CD4-positive, alpha-beta T cell treated with Interleukin-15 for 4 hours (primary cell): Measurements from ENCODE around the gene DENND1B.

Experiments
- DNase-seq: peaks from one replicate; pipeline ENCODE4 v3.0.0-alpha.2; 2020; ENCODE audit warnings: low spot score

DENND1B gene, protein sequence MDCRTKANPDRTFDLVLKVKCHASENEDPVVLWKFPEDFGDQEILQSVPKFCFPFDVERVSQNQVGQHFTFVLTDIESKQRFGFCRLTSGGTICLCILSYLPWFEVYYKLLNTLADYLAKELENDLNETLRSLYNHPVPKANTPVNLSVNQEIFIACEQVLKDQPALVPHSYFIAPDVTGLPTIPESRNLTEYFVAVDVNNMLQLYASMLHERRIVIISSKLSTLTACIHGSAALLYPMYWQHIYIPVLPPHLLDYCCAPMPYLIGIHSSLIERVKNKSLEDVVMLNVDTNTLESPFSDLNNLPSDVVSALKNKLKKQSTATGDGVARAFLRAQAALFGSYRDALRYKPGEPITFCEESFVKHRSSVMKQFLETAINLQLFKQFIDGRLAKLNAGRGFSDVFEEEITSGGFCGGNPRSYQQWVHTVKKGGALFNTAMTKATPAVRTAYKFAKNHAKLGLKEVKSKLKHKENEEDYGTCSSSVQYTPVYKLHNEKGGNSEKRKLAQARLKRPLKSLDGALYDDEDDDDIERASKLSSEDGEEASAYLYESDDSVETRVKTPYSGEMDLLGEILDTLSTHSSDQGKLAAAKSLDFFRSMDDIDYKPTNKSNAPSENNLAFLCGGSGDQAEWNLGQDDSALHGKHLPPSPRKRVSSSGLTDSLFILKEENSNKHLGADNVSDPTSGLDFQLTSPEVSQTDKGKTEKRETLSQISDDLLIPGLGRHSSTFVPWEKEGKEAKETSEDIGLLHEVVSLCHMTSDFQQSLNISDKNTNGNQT

DNA sequence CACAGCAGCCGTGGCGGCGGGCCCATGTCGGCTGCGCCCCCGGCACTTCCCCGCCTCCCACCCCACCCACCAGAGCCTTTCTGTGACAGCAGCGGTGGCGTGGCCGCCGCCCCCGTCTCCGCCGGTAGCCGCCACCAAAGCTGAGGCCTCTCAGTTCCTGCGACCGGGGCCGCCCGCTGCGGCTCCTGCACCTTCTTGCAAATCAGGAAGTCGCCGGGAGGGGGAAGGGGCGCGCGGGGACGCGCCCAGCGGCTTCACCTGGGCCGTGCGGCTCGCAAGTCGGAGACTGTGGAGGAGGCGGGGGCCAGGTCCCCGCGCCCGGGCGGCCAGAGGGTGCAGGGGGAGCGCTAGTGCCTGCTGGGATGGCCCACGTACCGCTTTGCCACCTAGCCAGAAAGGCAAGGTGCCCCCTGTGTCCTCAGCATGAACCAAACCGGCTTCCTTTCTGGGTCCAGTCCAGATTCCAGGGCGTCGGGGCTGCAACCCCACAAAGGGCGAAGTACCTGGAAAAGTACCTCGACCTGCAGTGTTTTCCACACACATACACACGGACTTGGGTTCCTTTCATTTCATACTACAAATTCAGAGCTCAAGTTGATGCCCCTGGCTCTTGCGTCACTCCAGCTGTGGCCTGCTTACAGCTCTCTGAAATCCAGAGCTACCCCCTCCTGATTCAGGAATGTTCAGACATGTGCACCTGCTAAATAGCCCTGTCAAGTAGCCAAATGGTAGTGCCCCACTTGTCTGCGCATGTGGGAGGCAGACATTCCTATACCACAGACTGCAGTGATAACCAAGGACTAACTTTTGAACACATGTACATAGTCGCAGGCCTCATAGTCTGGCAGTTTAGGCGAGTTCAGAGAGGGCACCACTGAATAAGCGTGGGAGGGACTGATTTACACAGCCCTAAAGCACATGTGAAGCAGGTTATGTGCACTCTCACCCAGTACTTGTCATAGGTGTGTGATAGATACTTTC is at the start of gene DENND1B:
Gene DENND1B (minus strand): TSS at position 199 of the 981 bp plus-strand sequence. CDS start 325 bp downstream, outside the sequence.
- peak; percentile 76 for DNase-seq

DNA sequence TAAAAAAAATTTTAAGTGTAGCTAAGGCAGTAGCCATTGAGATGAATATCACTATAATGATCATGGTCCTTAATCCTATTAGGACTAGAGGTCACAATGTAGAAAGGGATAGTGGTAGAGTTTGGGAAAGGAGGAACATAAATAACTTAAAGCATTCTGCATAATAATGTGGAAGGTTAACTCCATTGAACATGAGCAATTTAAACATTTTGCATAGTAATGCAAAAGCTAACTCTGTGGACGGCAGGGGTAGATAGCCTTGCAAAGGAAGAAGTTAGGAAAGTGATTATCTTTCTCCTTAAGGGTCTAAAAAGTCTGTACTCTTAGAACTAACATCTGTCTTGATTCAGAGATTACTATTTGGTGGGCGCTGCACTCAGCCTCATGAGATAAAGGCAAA is 39.0 kb upstream of the DENND1B start:
- no peak for DNase-seq

DNA sequence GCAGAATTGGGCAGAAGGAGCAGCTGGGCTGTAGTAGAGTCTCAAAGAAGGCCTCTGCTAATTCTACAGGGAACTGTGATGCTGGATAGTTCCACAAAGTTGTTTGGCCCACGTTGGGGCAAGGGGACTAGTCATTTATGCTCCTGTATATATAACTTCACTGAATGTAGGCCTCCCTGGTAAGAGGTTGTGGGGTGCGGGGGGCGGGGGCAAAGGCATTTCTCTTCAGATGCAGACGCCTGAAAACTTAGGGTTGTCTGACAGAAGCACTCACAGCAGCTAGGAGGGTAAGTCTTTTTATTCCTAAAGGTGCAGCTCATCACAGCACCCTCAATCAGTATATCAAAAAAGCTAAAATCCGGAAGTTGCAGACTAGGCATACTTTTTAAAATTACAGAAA is 38.5 kb upstream of the DENND1B start:
- DNase-seq, result no peak

DNA sequence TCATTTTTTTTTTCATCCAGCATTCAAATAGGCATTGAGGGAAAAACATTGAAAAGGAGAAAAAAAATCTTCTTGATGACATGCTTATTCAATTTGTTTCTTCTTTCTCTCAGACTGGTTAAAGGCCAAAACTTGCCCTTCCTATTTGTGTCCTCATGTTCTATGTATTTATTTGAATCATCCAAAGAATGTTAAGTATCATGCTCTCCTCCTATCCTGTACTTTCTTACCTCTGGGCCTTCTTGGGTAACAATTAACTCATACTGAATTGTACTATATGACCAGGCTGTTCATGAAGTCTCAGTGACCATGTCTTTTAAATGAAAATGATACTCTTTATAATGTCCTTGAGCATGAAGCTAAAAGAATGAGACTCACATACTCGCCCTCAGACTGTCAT is 36.5 kb upstream of the DENND1B start:
- no peak for DNase-seq

DNA sequence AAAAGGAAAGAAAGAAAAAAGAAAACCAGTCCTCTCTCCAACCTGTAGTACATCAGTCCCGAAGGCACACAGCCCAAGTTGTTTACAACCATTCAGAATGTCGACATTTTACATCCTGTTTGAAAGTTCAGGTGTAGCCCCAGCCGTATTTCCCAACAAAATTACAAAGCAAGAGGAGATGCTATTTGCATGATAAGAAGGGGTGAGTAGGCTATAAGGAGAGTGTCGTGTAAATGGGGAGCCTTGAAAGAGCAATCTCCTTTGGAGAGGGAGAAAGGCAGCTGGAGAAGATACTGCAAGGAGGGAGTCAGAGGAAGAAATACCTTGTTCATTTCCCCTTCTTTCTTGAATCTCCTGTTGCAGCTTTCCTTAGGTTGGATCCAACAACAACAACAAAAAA is 35.5 kb upstream of the DENND1B start:
- no peak for DNase-seq

DNA sequence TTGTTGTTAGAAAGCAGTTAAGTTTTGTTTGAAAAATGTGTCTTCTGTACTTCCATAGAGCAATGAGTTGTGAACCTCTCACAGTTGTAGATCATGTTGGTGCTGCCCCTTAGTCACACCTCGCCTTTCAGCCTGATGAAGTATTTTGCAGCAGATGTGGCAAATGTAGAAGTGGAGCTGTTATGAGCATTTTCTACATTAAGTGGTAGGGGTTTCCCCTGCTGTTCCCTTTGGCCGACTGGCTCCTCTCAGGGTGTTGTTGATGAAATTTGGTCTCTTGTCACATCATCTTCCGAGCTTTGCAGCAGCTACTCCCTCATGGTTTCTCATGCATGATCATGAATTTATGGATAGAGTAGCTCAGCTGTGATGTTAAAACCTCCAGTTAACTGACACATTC is 33.6 kb upstream of the DENND1B start:
- DNase-seq, result no peak

DNA sequence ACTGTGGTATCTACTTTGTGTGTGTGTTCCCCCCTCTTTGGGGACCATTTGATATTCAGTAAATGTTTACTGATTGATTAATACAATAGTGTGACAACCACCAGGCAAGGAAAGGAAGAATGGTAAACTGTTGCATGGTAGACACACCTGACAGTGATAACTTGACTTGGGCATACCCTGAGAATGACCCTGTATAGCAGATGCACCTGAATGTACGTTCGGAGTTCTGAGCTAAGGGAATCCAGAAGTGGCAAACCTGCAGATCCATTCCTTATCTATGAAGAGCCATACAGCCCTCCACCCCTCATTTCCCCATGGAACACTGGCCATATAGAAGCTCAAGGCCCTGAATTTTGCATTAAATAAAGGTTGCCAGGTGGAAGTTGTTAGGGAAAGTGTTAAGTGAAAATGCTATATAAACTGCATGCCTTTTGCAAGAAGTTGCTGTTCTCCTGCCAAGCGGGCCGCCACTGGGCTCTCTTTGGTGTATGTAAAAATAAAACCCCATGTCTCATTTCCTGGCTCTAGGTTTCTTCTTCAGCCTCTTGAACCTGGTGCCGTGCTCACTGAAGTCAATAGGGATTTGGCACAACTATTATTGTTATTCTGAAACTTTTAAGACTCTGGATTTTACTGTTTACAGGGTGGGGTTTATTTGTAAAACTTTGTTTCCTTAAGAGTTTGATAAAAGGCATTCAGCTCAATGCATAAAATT is 32.6 kb upstream of the DENND1B start:
- DNase-seq, result no peak

DNA sequence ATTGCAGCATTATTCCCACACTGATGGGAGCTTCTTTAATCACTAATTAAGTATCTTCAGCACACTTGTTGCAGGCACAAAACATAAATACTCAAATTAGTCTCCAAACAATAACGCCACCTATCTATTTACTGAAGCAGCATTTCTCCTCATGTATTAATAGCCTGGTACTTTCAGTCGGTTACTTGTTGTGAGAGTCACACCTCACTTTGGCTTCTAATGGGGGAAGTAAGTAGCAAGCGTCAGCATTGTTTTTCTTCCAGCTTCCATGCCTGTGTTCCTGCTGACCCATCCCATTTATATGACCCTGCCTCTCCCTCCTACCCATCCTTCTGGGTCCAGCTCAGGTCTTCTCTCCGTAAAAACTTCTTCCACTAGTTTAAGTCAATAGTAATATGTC is 31.9 kb upstream of the DENND1B start:
- DNase-seq, result no peak

DNA sequence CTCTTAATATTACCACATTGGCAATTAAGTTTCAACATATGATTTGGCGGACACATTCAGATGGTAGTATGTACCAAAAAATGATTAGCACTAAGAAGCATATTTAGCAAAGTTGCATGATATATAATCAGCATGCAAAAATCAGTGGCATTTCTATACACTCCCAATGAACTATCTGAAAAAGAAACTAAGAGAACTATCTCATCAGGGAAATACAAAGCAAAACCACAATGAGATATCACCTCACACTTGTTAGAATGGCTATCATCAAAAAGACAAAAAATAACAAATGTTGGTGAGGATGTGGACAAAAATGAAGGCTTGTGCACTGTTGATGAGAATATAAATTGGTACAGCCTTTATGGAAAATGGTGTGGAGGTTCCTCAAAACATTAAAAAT is 31.4 kb upstream of the DENND1B start:
- no peak for DNase-seq

DNA sequence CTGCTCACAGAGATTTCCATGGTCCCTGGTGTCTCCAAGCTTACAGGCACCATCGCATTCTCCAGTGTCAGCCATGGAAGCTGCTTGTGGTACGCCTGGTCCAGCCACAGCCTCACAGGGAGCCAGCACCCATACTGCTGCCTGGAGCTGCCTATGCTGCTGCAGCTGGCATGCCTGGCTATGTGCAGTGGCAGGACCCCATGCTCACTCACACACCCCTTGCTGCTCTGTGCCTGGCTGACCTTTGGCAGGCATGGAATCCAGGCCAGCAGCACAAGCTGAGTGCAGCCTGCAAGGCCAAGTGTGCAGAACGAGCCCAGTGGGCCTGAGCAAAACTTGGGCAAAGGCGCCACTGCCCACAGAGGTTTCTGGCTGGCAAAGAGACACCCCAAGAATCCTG is 26.4 kb upstream of the DENND1B start:
- DNase-seq, result no peak

DNA sequence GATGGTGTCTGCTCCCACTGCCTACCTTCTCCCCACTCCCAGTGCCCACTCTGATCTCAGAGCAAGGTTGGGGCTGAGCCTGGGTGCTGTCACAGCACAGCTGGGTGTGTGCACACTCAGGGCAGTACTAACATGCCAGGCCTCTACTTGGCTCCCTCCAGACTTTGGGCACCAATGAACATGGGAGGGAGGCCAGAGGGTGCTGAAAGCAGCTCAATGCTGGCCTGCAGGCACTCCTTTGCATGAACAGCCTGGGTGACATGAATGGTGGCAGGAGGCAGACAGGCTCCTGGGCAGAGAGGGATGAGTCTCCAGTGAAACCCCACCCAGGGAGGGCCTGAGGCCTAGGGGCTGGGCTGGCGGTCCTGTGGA is 25.8 kb upstream of the DENND1B start:
- no peak for DNase-seq

DNA sequence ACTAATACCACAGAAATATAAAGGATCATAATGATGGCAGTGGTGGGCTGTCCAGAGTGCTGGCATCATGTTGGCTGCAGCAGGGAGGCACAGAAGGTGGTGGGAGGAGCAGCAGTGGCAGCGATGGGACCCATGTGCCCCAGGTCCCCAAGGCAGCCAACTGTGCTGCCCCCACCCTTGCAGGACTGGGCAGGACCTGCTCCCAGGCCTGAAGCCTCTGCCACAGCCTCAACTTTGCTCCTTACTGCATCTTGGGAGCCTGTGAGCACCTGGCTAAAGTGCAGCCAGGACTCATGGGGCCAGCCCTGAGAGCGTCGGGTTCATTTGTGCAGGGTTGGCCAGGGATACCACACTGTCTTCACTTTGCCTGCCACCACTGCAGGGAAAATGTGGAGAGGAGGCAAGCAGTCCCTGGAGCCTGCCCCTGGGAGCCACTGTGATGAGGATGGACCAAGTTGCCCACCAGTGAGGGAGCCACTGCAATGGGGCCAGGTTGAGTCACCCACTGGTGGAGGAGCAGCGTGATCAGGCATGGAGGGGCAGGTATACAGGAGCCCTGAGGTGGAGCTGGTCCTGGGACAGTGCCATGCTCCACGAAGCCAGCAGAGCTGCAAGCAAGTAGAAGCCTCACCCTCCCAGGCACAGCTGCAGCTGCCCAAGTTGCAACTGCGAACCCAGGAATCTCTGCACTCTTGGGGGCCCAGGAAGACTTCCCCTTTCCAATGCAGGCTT is 25.3 kb upstream of the DENND1B start:
- no peak for DNase-seq

DNA sequence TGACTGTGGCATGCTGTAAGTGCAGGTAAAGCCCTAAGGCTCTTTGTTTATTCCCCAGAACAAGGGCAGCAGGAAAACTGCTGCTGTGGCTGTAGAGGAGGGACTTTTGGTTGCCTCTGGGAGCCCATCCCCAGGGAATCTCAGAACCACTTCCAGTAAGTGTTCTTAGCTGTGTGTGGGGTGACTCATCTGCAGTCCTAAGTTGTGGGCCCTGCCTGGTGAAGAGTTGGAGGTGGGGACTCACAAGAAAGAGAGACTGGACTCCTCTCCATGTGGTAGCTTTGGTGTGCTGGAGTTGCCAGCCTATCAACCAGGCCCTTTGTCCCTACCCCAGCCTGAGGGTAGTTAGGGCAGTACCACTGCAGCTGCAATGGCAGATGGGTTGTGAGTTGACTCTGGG is 24.0 kb upstream of the DENND1B start:
- no peak for DNase-seq

DNA sequence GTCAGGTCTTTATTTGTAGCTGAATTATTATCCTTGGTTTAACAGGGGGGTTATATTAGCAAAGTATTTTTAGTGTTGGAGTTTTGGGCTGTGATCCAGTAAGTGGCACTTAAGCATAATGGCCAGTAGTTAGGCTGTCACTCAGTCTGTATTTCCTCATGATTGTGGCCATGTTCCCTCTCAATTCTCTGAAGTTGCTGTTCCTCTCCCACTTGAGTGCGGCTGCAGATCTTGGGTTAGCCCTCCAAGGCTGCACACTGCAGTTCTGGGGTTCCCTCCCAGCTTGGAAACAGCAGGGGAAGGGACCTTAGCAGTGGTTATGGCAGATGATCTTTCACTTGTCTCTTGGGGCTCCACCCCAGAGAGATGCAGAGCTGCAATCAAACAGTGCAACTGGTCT is 23.2 kb upstream of the DENND1B start:
- no peak for DNase-seq

DNA sequence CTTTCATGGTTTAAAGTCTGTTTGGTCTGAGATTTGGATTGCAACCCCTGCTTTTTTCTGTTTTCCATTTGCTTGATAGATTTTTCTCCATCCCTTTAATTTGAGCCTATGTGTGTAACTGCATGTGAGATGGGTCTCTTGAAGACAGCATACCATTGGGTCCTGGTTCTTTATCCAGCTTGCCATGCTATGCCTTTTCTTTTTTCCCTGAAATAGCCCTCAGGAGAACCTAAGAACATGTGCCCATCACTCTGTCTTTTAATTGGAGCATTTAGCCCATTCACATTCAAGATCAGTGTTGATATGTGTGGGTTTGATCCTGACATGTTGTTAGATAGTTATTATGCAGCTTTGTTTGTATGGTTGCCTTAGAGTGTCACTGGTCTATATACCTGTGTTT is 21.7 kb upstream of the DENND1B start:
- DNase-seq, result no peak

DNA sequence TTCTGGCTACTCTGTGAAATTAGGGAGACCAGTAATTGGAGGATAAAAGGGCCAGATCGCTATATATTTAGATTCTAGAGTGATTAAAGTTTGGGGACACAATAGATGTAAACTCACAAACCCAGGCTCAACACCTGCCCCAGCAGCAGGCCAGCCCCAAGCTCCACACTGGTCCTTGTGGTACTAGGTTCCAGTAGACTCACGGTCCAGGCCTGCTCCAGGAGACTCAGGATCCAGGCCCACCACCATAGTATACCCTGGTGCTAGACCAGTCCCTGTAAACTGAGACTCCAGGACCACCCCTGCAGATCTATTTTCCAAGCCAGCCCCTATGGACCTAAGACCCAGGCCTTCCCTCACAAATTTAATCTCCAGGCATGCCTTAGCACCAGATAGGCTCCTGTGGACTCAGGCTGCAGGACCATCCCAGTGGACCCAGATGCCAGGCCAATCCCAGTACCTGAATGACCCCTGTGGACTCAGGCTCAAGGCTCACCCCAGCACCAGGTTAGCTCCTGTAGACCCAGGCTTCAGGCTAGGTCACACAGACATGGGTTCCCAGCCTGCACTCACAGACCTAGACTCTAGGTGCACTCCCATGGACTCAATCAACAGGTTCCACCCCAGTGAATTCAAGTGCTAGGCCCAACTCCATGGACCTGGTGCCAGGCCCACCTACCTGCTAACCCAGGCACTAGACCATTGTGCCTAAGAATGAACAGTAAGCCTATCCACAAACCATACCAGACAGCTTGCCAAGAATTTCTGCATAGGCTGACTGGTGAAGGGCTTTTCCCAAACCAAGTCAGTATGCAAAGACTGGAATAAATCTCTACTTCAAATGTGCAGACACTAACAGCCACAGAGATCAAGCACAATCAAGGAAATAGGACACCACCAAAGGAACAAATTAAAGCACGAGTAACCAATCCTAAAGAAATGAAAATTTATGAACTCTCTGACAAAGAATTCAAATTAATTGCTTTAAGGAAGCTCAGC is 13.8 kb upstream of the DENND1B start:
- DNase-seq, result no peak

DNA sequence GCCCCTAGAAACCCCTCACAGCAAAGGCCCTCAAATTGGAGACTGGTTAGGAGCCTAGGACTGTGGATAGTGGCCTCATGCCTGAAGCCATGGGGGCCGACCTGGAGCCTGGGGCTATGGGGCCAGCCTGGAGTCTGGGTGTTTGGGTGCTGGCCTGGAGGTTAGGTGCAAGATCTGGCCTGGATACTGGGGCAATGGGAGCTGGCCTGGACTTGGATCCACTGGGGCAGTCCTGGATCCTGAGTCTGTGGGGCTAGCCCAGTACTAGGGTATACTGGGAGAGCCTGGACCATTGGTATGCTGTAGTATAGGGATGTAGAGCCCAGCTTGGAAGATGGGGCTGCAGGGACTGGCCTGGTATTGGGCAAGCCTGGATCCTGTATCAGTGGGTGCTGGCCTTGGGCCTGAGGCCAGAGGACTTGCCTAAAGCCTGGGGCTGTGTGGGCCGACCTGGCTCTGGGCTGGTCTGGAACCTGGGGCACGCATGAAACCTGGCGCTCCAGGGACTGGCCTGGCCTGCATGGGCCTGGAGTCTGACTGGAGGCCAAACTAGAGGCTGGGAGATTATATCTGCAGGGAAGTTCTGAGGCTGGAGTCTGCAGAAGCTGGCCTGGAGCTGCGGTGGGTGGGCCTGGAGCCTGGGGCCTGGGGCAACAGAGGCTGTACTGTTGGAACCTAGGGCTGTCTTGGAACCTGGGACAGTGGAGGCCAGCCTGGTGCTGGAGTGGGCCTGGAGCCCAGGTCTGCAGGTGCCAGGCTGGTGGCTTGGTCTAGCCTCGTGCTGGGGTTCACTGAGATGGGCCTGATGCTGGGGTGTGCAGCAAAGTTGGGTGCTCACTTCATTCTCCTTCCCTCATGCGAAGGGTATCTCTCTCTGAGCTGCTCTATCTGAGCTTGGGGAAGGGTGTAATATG is 12.6 kb upstream of the DENND1B start:
- no peak for DNase-seq

DNA sequence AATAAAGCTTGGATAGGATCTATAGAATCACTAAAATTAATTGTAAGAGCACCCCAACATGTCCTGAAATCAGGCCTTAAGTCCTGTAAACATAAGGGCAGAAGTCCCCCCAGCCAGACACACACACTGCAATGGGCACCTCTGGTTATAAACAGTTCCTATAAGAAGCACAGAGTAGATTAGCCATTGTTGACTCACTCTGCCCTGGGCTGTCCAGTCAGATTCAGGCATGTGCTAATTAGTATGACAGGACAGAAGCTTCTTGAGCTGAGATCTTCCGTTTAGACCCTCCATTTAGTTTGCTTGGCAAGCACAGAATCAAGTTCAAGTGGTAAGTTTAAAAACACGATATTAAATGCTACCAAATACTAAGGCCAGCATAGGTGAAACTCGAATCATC is 11.8 kb upstream of the DENND1B start:
- DNase-seq, result no peak

DNA sequence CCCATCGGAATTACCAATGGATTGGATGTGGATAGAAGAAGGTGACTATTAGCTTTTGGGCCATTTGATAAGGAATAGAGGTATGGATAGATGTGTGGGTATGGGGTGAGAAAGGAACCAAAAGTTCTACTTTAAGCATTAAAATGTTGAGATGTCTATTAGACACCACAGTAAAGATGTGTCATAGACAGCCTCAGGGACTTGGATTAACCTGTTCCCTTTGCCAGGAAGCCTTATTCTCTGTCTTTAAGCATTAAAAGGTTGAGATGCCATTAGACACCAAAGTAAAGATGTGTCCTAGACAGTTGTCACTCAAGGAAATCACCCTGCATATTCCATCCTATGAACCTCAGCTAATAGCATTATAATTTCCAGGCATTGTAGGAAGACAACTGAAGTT is 11.0 kb upstream of the DENND1B start:
- no peak for DNase-seq
